ENCODE results near the gene SPATA6L. TPM values are rescaled to one million over a fixed set of nuclear protein-coding genes. Genes with fewer than 3 reads are reported as not detected.
A peak's percentile ranks its signal among the peaks of the same experiment; 100 is the strongest.

The SPATA6L gene
- total and polyA plus RNA-seq, 2 of the 13 experiments (the other 11 are each of a cell fraction or from before 2014, with no cell fraction given): 1.1 to 1.9 TPM

- Histone ChIP-seq H3K27me3 (ENCODE audit: control insufficient read depth in 1 of 2, insufficient read depth in 2 of 2, low read length in 2 of 2) (no peaks in the 10 kb centered on the region; a peak in 1 of 5 replicates), H3K36me3 (replicated peaks in 1 of 2; ENCODE audit: control insufficient read depth in 1 of 2, insufficient read depth in 2 of 2, low read length in 2 of 2) (no peaks in the 10 kb centered on the region), H3K9me3 (ENCODE audit: low read length) (no peaks in the 10 kb centered on the region), H2AFZ (ENCODE audit: low read length) (no peak overlapping the region), H3K4me3 (replicated peaks in 1 of 3; ENCODE audit: insufficient read depth in 1 of 3, low read depth in 2 of 3, low read length in 3 of 3) (no peak overlapping the region), H3K9ac (ENCODE audit: insufficient read depth, low read depth, low read length) (no peak overlapping the region), H3K4me2 (ENCODE audit: low read depth, low read length) (no peak overlapping the region), H4K20me1 (ENCODE audit: insufficient read depth, low read length) (no peaks in the 10 kb centered on the region), H3K79me2 (ENCODE audit: insufficient read depth, low read length) (no peaks in the 10 kb centered on the region), H3K4me1 (ENCODE audit: insufficient read depth, low read length) (no peaks in the 10 kb centered on the region), H3K27ac (ENCODE audit: extremely low read length, insufficient read depth, low read length) (no peak overlapping the region)
- in situ Hi-C loops (cut with HindIII; ENCODE audit: extremely low pct_ligation_motif_present, low pct_unique_long_range_greater_than_20kb) (loop anchor here (10.0 kb wide), 1 partner anchor 164 kb away; no protein-coding TSS in a partner anchor), intact Hi-C loops (cut with micrococcal nuclease; ENCODE audit: unreplicated experiment) (loop anchor here (5.0 kb wide), 1 partner anchor 167 kb away; no protein-coding TSS in a partner anchor)
- ChIA-PET CTCF (ENCODE audit: low intra/inter-chr PET ratio, low total read pairs) (interaction anchor here (0.7 to 1.4 kb wide), 4 partner anchors 165 to 233 kb away, joined by 3 to 4 read pairs (median 3); no protein-coding TSS in a partner anchor), POLR2A (no interaction called here)
- peak; percentile 10 for DNase-seq (ENCODE audit: low spot score)
- peak; percentile 97 for ATAC-seq
- no TSS peak for BruUV-seq (replicated peaks)
- 31% methylated on average over 5 of the region's 11 CpGs for WGBS (ENCODE audit: low lambda C conversion rate)
- FAIRE-seq: no peak
- TF ChIP-seq ZNF737 (CRISPR knock-in tag; IDR thresholded peaks at IDR 0.05; ENCODE audit: borderline replicate concordance): no peak
- no peak for TF ChIP-seq ZNF12 (CRISPR knock-in tag; IDR thresholded peaks at IDR 0.05)
- no peak for TF ChIP-seq ATF1 (CRISPR knock-in tag; IDR thresholded peaks at IDR 0.05)
- TF ChIP-seq, protein P1, sequence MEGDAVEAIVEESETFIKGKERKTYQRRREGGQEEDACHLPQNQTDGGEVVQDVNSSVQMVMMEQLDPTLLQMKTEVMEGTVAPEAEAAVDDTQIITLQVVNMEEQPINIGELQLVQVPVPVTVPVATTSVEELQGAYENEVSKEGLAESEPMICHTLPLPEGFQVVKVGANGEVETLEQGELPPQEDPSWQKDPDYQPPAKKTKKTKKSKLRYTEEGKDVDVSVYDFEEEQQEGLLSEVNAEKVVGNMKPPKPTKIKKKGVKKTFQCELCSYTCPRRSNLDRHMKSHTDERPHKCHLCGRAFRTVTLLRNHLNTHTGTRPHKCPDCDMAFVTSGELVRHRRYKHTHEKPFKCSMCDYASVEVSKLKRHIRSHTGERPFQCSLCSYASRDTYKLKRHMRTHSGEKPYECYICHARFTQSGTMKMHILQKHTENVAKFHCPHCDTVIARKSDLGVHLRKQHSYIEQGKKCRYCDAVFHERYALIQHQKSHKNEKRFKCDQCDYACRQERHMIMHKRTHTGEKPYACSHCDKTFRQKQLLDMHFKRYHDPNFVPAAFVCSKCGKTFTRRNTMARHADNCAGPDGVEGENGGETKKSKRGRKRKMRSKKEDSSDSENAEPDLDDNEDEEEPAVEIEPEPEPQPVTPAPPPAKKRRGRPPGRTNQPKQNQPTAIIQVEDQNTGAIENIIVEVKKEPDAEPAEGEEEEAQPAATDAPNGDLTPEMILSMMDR (CRISPR knock-in tag; IDR thresholded peaks at IDR 0.05): peak; percentile 59
- TF ChIP-seq SMC3 (IDR thresholded peaks at IDR 0.05; ENCODE audit: low read length): peak; percentile 58
- TF ChIP-seq STAG1 (CRISPR knock-in tag; IDR thresholded peaks at IDR 0.05): peak; percentile 58
- peak; percentile 52; the same call in 1 of the 2 replicates for TF ChIP-seq RAD21 (CRISPR knock-in tag; IDR thresholded peaks at IDR 0.05)
Measured at GRCh38 chr9:4548811-4549725, 117.2 kb downstream of the SPATA6L start.

Other genes starting within 250 kb of the SPATA6L start
- not detected in 2 replicates for gene SLC1A1, start 176.0 kb downstream of the SPATA6L start, total RNA-seq (2016; rRNA removed; fragmentation: Illumina TruSeq; extraction: Trizol)
- gene SLC1A1, start 176.0 kb downstream of the SPATA6L start, polyA plus RNA-seq (2011; rRNA removed): not detected in 2 replicates
- 9.0 and 15.5 TPM in 2 replicates for gene PLPP6, start 4.2 kb downstream of the SPATA6L start, total RNA-seq (2016; rRNA removed; fragmentation: Illumina TruSeq; extraction: Trizol)
- 12.1 and 13.1 TPM in 2 replicates for gene PLPP6, start 4.2 kb downstream of the SPATA6L start, polyA plus RNA-seq (2011; rRNA removed)
- 17.0 and 21.6 TPM in 2 replicates for gene CDC37L1, start 13.1 kb upstream of the SPATA6L start, total RNA-seq (2016; rRNA removed; fragmentation: Illumina TruSeq; extraction: Trizol)
- gene CDC37L1, start 13.1 kb upstream of the SPATA6L start, polyA plus RNA-seq (2011; rRNA removed): 5.0 and 5.5 TPM in 2 replicates
- 109 and 153 TPM in 2 replicates for gene AK3, start 74.7 kb upstream of the SPATA6L start, total RNA-seq (2016; rRNA removed; fragmentation: Illumina TruSeq; extraction: Trizol)
- gene AK3, start 74.7 kb upstream of the SPATA6L start, polyA plus RNA-seq (2011; rRNA removed): 65.1 and 76.8 TPM in 2 replicates
- 31.6 and 33.9 TPM in 2 replicates for gene RCL1, start 126.5 kb upstream of the SPATA6L start, total RNA-seq (2016; rRNA removed; fragmentation: Illumina TruSeq; extraction: Trizol)
- 22.3 and 25.9 TPM in 2 replicates for gene RCL1, start 126.5 kb upstream of the SPATA6L start, polyA plus RNA-seq (2011; rRNA removed)

All from HepG2 (cell line).